ENCODE measurements around the gene SAP30BP. TPM values are rescaled to one million over a fixed set of nuclear protein-coding genes. Genes with fewer than 3 reads are reported as not detected.

Gene SAP30BP
- total and polyA plus RNA-seq, 2 of the 13 experiments (the other 11 are each of a cell fraction or from before 2014, with no cell fraction given) = 67.7 to 99.4 TPM

DNA sequence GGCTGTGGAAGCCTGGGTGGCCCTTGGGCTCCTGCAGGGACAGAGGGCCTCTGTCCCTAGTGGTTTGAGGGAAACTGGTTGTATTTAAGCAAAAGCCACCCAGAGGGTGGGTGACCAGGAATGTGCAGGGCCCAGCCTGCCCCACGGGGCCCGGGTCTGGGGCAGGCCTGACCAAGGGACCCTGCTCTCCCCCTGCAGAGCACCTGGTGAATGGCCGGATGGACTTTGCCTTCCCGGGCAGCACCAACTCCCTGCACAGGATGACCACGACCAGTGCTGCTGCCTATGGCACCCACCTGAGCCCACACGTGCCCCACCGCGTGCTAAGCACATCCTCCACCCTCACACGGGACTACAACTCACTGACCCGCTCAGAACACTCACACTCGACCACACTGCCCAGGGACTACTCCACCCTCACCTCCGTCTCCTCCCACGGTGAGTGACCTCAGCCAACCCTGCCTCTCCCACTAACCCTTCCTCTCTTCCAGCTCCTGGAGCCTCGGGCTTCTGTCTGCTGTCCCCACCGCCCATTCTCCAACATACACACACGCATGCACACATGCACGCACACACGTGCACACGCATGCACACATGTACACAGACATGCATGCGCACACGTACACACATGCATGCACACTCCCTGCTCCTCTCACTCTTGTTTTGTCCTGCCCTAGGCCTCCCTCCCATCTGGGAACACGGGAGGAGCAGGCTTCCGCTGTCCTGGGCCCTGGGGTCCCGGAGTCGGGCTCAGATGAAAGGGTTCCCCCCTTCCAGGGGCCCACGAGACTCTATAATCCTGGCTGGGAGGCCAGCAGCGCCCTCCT lies 87.5 kb downstream of the SAP30BP start (continued):
- TF ChIP-seq, protein P1, sequence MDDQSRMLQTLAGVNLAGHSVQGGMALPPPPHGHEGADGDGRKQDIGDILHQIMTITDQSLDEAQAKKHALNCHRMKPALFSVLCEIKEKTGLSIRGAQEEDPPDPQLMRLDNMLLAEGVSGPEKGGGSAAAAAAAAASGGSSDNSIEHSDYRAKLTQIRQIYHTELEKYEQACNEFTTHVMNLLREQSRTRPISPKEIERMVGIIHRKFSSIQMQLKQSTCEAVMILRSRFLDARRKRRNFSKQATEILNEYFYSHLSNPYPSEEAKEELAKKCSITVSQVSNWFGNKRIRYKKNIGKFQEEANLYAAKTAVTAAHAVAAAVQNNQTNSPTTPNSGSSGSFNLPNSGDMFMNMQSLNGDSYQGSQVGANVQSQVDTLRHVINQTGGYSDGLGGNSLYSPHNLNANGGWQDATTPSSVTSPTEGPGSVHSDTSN (CRISPR knock-in tag; IDR thresholded peaks at IDR 0.05; ENCODE audit: borderline replicate concordance) = no peak
- TF ChIP-seq MYNN (CRISPR knock-in tag; IDR thresholded peaks at IDR 0.05; ENCODE audit: low read depth) (no peak), ZNF350 (CRISPR knock-in tag; IDR thresholded peaks at IDR 0.05; ENCODE audit: borderline replicate concordance, low read depth) (0 out of 2 replicates have a peak, but pooled peaks have one; percentile 88), ZBTB42 (CRISPR knock-in tag; IDR thresholded peaks at IDR 0.05) (no peak), ZNF577 (CRISPR knock-in tag; IDR thresholded peaks at IDR 0.05; ENCODE audit: borderline replicate concordance, low read depth) (0 out of 2 replicates have a peak, but pooled peaks have one; percentile 45), MATR3 (CRISPR knock-in tag; IDR thresholded peaks at IDR 0.05) (no peak), HOXD1 (CRISPR knock-in tag; IDR thresholded peaks at IDR 0.05) (no peak), GTF3A (CRISPR knock-in tag; conservative IDR thresholded peaks at IDR 0.05) (peak; percentile 87), HNRNPH1 (optimal IDR thresholded peaks at IDR 0.05; ENCODE audit: low read depth, low read length) (no peak), HES4 (CRISPR knock-in tag; IDR thresholded peaks at IDR 0.05; ENCODE audit: borderline replicate concordance) (peak; percentile 68; the same call in 1 of the 2 replicates), THAP11 (CRISPR knock-in tag; IDR thresholded peaks at IDR 0.05) (no peak), ZEB1 (IDR thresholded peaks at IDR 0.05; ENCODE audit: insufficient replicate concordance, low read depth) (peak; percentile 70), ZFP41 (CRISPR knock-in tag; IDR thresholded peaks at IDR 0.05; ENCODE audit: borderline replicate concordance) (peak; percentile 95), BHLHE40 (IDR thresholded peaks at IDR 0.05; ENCODE audit: low read length) (peak; percentile 90), NFYC (CRISPR knock-in tag; IDR thresholded peaks at IDR 0.05) (no peak; the same call in 1 of the 2 replicates), ZNF207 (IDR thresholded peaks at IDR 0.05; ENCODE audit: borderline replicate concordance) (no peak), ZBTB21 (CRISPR knock-in tag; IDR thresholded peaks at IDR 0.05) (no peak), PHF21A (CRISPR knock-in tag; IDR thresholded peaks at IDR 0.05) (peak; percentile 63), ZNF878 (CRISPR knock-in tag; IDR thresholded peaks at IDR 0.05) (no peak), ZNF720 (CRISPR knock-in tag; IDR thresholded peaks at IDR 0.05) (no peak), PHF20 (CRISPR knock-in tag; IDR thresholded peaks at IDR 0.05) (no peak; the same call in 1 of the 2 replicates), ONECUT2 (CRISPR knock-in tag; IDR thresholded peaks at IDR 0.05) (peak; percentile 41; the same call in 1 of the 2 replicates)
- TF ChIP-seq, protein P2, sequence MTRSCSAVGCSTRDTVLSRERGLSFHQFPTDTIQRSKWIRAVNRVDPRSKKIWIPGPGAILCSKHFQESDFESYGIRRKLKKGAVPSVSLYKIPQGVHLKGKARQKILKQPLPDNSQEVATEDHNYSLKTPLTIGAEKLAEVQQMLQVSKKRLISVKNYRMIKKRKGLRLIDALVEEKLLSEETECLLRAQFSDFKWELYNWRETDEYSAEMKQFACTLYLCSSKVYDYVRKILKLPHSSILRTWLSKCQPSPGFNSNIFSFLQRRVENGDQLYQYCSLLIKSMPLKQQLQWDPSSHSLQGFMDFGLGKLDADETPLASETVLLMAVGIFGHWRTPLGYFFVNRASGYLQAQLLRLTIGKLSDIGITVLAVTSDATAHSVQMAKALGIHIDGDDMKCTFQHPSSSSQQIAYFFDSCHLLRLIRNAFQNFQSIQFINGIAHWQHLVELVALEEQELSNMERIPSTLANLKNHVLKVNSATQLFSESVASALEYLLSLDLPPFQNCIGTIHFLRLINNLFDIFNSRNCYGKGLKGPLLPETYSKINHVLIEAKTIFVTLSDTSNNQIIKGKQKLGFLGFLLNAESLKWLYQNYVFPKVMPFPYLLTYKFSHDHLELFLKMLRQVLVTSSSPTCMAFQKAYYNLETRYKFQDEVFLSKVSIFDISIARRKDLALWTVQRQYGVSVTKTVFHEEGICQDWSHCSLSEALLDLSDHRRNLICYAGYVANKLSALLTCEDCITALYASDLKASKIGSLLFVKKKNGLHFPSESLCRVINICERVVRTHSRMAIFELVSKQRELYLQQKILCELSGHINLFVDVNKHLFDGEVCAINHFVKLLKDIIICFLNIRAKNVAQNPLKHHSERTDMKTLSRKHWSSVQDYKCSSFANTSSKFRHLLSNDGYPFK (CRISPR knock-in tag; IDR thresholded peaks at IDR 0.05; ENCODE audit: borderline replicate concordance) = peak; percentile 89
- TF ChIP-seq, protein P3, sequence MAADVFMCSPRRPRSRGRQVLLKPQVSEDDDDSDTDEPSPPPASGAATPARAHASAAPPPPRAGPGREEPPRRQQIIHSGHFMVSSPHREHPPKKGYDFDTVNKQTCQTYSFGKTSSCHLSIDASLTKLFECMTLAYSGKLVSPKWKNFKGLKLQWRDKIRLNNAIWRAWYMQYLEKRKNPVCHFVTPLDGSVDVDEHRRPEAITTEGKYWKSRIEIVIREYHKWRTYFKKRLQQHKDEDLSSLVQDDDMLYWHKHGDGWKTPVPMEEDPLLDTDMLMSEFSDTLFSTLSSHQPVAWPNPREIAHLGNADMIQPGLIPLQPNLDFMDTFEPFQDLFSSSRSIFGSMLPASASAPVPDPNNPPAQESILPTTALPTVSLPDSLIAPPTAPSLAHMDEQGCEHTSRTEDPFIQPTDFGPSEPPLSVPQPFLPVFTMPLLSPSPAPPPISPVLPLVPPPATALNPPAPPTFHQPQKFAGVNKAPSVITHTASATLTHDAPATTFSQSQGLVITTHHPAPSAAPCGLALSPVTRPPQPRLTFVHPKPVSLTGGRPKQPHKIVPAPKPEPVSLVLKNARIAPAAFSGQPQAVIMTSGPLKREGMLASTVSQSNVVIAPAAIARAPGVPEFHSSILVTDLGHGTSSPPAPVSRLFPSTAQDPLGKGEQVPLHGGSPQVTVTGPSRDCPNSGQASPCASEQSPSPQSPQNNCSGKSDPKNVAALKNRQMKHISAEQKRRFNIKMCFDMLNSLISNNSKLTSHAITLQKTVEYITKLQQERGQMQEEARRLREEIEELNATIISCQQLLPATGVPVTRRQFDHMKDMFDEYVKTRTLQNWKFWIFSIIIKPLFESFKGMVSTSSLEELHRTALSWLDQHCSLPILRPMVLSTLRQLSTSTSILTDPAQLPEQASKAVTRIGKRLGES (CRISPR knock-in tag; IDR thresholded peaks at IDR 0.05; ENCODE audit: borderline replicate concordance) = no peak
